GM12875 (cell line): ENCODE results near the gene WSB1.

ENCODE experiments used
- H3K4me3 ChIP-seq: one replicate; pipeline ENCODE4 v1.5.1; 2011; ENCODE audit warnings: low read depth, low read length, control low read depth
- TF ChIP-seq, protein P1 (sequence below): IDR thresholded peaks from 2 replicates; pipeline ENCODE4 v1.5.1; 2011; ENCODE audit warnings: low read depth, mild to moderate bottlenecking, control low read depth, inconsistent platforms, low read length, moderate library complexity, borderline replicate concordance; ENCODE audit not compliant: insufficient read depth

Gene WSB1

DNA sequence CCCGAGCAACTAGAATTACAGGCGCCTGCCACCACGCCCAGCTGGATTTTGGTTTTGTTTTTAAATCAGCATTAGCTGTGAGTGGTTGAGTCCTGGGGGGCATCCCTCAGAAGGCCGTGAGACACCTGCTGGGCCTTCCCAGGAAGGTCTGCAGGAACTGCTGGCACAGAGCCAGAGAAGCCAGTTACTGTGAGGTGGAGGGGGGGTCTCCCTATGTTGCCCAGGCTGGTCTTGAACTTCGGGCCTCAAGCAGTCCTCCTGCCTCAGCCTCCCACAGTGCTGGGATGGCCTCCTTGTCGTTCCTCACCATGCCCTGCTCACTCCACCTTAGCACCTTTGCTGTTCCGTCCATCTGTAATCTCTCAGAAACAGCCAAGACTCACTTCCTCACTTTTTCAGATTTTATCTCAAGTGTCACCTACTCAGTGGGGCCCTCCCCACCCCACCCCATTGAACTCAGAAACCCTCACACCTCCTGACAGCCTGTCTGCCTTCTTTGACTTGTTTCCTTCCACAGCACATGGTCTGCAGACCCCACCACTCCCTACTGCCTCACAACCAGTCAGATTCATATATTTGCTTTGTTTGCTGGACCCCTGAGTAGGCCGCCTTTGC is 62.3 kb downstream of the WSB1 start:
- H3K4me3 ChIP-seq, result no peak overlapping the region
- TF ChIP-seq, protein P1, sequence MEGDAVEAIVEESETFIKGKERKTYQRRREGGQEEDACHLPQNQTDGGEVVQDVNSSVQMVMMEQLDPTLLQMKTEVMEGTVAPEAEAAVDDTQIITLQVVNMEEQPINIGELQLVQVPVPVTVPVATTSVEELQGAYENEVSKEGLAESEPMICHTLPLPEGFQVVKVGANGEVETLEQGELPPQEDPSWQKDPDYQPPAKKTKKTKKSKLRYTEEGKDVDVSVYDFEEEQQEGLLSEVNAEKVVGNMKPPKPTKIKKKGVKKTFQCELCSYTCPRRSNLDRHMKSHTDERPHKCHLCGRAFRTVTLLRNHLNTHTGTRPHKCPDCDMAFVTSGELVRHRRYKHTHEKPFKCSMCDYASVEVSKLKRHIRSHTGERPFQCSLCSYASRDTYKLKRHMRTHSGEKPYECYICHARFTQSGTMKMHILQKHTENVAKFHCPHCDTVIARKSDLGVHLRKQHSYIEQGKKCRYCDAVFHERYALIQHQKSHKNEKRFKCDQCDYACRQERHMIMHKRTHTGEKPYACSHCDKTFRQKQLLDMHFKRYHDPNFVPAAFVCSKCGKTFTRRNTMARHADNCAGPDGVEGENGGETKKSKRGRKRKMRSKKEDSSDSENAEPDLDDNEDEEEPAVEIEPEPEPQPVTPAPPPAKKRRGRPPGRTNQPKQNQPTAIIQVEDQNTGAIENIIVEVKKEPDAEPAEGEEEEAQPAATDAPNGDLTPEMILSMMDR, result no peak

DNA sequence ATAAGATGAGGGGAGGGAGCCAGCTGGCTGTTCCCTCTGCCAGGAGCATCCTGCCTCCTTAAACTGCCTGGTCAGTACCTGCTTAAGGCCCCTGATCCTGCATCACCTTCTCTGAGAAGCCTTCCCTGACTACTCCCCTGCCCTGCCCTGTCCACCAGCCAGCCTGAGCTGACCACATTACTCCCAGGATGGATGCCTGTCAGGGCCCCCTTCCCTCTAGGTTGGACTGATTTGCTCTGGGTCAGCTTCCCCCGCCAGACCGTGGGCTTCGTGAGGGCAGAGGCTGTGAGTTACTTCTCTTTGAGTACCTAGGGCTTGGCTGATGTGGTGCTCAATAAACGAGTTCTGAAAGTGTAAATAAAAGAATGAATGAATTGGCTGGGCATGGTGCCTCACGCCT is 63.3 kb downstream of the WSB1 start:
- TF ChIP-seq, protein P1, result no peak

DNA sequence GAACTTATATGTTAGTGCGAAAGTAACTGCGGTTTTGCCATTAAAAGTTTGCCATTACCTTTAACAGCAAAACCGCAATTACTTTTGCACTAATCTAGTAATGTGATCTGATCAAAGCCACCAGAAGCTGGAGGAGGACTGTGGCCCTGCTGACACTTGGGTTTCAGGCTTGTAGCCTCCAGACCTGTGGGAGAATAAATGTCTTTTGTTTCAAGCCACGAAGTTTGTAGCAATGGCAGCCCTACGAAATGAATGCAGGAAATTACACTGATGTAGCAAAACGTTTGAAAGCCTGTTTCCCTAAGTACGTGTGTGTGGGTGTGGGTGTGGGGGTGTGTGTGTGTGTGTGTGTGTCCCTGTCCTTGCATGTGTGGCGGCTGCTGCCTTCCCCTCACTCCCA is 66.6 kb downstream of the WSB1 start:
- TF ChIP-seq, protein P1, result no peak
- no peak overlapping the region for H3K4me3 ChIP-seq

More for the DNA sequence above, 63.3 kb downstream of the WSB1 start:
- no peak overlapping the region for H3K4me3 ChIP-seq

DNA sequence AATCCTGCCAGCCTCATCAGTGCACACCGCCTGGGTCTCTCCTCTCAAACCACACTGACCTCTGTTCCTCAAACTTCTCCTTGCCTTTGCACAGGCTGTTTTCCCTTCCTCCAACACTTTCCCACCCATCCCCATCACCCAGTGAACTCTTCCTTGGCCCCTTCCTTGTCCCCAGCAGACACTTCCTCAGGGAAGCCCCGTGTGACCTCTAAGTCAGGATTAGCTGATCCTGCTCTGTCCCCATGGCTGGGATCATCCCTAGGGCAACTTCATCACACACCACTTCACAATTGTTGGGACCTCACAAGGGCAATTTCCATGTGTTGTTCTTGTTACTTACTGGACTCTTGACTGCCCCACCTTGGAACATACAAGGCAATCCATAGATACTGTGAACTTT is 67.8 kb downstream of the WSB1 start:
- TF ChIP-seq, protein P1, result no peak
- no peak overlapping the region for H3K4me3 ChIP-seq

DNA sequence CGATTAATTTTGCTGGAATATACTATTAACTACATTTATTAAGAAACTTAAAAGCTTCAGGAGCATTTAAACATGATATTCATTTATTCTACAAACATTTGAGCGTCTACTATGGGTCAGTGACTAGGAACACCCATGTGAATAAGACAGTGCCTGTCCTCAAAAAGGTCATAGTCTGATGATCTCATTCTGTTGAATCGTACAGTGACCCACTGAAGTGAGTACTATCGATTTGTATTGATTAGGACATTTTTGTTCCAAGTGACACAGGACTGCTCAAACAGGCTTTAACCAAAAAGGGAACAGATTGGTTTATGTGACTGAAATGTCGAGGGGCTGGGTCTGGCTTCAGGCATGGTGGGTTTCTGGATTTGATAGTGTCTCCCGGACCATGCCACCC is 68.6 kb downstream of the WSB1 start:
- H3K4me3 ChIP-seq, result no peak overlapping the region

DNA sequence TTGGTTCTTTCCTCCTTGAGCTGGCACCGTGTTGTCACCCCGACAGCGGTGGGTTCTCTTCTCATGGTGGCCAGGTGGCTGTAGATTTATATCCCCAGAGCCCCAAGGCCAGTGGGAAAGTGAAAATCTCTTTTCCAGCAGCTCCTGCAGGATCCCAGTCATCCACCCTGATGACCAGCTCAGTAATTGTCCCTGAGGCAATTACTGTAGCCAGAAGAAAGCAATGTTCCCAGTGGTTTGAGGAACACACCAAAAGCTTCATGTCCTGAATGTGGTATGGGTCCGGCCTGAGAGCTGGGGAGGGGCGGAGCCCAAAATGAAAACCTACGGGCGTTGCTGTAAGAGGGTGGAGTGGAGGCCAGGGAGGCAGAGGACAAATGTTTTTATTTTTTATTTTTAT is 69.0 kb downstream of the WSB1 start:
- TF ChIP-seq, protein P1, result no peak

More for the DNA sequence above, 68.6 kb downstream of the WSB1 start:
- TF ChIP-seq, protein P1, result no peak

DNA sequence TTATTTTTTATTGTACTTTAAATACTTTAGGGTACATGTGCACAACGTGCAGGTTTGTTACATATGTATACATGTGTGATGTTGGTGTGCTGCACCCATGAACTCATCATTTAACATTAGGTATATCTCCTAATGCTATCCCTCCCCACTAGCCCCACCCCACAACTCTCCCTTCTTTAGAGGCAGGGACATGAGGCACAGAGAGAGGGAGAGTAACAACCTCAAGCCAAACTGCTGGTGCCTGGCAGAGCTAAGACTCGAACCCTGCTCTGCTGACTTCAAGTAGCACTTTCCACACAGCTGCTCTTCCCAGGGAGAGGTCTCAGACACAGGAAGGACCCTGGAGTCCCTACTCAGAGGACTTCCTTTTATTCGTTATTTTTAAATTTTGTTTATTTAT is 69.4 kb downstream of the WSB1 start:
- H3K4me3 ChIP-seq, result no peak overlapping the region
- TF ChIP-seq, protein P1, result no peak

More for the DNA sequence above, 69.0 kb downstream of the WSB1 start:
- no peak overlapping the region for H3K4me3 ChIP-seq
